SK-N-MC (cell line): ENCODE data around the gene MSRB1.

Source experiments
- EZH2 ChIP-seq: fragments of 200-600 bp; sonication (generic); IDR thresholded peaks from one replicate; pipeline ENCODE4 v1.6.1; 2017; ENCODE audit warnings: antibody characterized with exemption
- POLR2AphosphoS5 ChIP-seq: IDR thresholded peaks from 2 replicates; pipeline ENCODE4 v1.6.1; 2012; ENCODE audit warnings: mild to moderate bottlenecking, low read depth, low read length, borderline replicate concordance

GRCh38 chr16:1966460-1966859 lies 23.5 kb upstream of the MSRB1 start, which contains the start of gene RNF151:
- TF ChIP-seq EZH2 (no peak), POLR2AphosphoS5 (no peak)
